Type B pancreatic cell (in vitro differentiated cells): ENCODE results near the gene MPL. TPM values are rescaled to one million over a fixed set of nuclear protein-coding genes. Genes with fewer than 3 reads are reported as not detected.
"Not testable (repeated sequence)": the region's sequence is repeated elsewhere in the genome, so short reads cannot be mapped to it uniquely, and the experiment has no call there.

ENCODE experiments used
- DNase-seq: peaks from one replicate; pipeline ENCODE4 v3.0.0; 2021; ENCODE audit warnings: mixed read lengths; ENCODE audit not compliant: unreplicated experiment; ENCODE audit errors: extremely low spot score
- H3K27ac Mint-ChIP-seq: 2 replicates; pipeline ENCODE4 v1.8.0; 2021; ENCODE audit warnings: mild to moderate bottlenecking, mixed read lengths
- H3K27me3 Mint-ChIP-seq: 2 replicates; pipeline ENCODE4 v1.8.0; 2021; ENCODE audit warnings: mixed read lengths
- H3K36me3 Mint-ChIP-seq: 2 replicates; pipeline ENCODE4 v1.8.0; 2021; ENCODE audit warnings: mixed read lengths
- H3K4me1 Mint-ChIP-seq: one replicate; pipeline ENCODE4 v1.8.0; 2021; ENCODE audit warnings: mixed read lengths; ENCODE audit not compliant: unreplicated experiment
- H3K4me3 Mint-ChIP-seq: 2 replicates; pipeline ENCODE4 v1.8.0; 2021; ENCODE audit warnings: mild to moderate bottlenecking, mixed read lengths
- H3K9me3 Mint-ChIP-seq: 2 replicates; pipeline ENCODE4 v1.8.0; 2021; ENCODE audit warnings: mixed read lengths
- CTCF ChIP-seq: fragments of 200-600 bp; sonication (generic); conservative IDR thresholded peaks from 2 replicates; pipeline ENCODE4 v1.5.0; 2021; ENCODE audit warnings: antibody characterized with exemption, mild to moderate bottlenecking
- microRNA-seq: library from miRNA; unstranded; fragments of <30 nt; microRNA quantifications from one replicate; pipeline ENCODE4, GENCODE V29; 2020
- total RNA-seq: library from RNA; stranded (reverse); gene quantifications from 2 replicates; pipeline ENCODE4 v1.2.1, GENCODE V29; 2021; ENCODE audit warnings: low replicate concordance

The MPL gene
- total RNA-seq, 1 donor from 2014 or later, result not detected

DNA sequence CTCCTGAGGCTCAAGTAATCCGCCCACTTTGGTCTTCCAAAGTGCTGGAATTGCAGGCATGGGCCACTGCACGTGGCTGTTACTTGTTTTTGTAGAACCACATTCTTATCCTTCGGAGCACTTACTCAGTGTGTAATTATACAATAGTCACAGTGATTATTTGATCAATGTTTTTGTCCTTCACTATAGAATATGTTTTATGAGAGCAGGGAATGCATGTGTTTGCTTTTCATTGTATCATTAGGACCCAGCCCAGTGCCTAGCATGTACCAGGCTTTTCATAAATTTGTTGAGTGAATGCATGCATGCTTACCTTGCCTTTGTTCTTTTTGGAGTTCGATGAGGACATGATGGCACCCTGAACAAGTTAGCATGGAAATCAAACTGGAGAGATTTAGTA is 57.9 kb downstream of the MPL start:
- H3K36me3 Mint-ChIP-seq, result peaks cover 19% of the 10 kb centered on the region
- no peak overlapping the region for H3K4me3 Mint-ChIP-seq
- no peak overlapping the region for H3K27ac Mint-ChIP-seq
- H3K4me1 Mint-ChIP-seq, result peaks cover 8% of the 10 kb centered on the region
- H3K27me3 Mint-ChIP-seq, result no peaks in the 10 kb centered on the region
- no peaks in the 10 kb centered on the region for H3K9me3 Mint-ChIP-seq
- no peak for DNase-seq
- no peak for TF ChIP-seq CTCF

- H3K27ac Mint-ChIP-seq, result peak overlapping the region; percentile 32
- TF ChIP-seq CTCF, result no peak
- no peak overlapping the region for H3K4me3 Mint-ChIP-seq
- peaks cover 5% of the 10 kb centered on the region for H3K4me1 Mint-ChIP-seq
- H3K27me3 Mint-ChIP-seq, result no peaks in the 10 kb centered on the region
- no peaks in the 10 kb centered on the region for H3K9me3 Mint-ChIP-seq
- H3K36me3 Mint-ChIP-seq, result peaks cover 19% of the 10 kb centered on the region
- no peak for DNase-seq
Measured at GRCh38 chr1:43396059-43396458, 58.4 kb downstream of the MPL start.

- Mint-ChIP-seq H3K4me3 (no peak overlapping the region), H3K27me3 (no peaks in the 10 kb centered on the region), H3K27ac (no peak overlapping the region), H3K4me1 (peaks cover 9% of the 10 kb centered on the region), H3K9me3 (no peaks in the 10 kb centered on the region), H3K36me3 (peaks cover 24% of the 10 kb centered on the region)
- no peak for DNase-seq
- no peak for TF ChIP-seq CTCF
Measured at GRCh38 chr1:43398227-43398626, 60.6 kb downstream of the MPL start.

DNA sequence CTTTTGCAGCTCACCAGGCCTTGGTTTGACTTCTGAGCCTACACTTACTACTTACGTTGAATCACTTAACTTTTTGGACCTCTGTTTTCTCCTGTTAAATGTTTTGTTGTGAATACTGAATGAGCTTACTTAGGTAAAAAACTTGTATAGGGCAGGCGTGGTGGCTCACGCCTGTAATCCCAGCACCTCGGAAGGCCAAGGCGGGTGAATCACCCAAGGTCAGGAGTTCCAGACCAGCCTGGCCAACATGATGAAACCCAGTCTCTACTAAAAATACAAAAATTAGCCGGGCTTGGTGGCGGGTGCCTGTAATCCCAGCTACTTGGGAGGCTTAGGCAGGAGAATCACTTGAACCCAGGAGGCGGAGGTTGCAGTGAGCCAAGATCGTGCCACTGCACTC is 62.8 kb downstream of the MPL start:
- peaks cover 33% of the 10 kb centered on the region for H3K36me3 Mint-ChIP-seq
- H3K27me3 Mint-ChIP-seq, H3K27ac Mint-ChIP-seq, DNase-seq, H3K9me3 Mint-ChIP-seq, H3K4me1 Mint-ChIP-seq, H3K4me3 Mint-ChIP-seq: not testable (repeated sequence)

DNA sequence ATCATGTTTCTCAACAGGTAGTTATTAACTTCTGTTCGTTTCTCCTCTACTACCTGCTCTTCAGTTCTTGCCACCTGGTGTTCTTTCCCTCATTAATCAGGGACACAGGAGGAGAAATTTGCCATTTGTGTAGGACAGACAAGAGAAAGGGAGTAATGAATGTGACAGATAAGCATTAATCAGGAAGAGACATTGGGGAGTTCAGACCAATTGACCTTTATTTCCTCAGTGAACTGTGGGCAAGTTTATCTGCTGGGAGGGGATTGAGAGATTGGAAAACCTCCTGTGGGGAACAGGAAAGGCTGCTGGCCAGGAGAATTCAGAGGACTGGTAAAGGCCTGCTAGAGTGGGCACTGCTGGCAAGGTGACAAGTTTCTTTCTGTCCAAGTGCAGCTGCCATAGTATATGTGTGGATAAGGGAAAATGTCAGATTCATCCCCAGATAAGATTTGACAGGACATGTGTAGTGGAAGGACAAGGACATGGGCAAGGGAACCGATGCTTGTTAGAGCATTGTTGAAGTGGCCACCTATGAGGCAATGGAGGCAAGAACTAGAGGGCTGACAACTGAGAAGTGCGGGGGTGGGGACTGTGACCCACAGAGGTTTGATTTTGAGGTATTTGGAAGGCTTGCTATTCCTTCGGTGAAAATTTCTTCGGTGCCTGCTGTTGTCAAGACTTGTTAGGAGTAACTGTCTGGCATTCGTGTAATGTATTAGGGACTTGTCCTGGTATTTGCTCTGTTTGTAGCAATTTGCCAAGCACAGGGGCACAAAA is 64.7 kb downstream of the MPL start:
- H3K4me1 Mint-ChIP-seq, result peaks cover 9% of the 10 kb centered on the region
- H3K27me3 Mint-ChIP-seq, result no peaks in the 10 kb centered on the region
- no peaks in the 10 kb centered on the region for H3K9me3 Mint-ChIP-seq
- H3K4me3 Mint-ChIP-seq, result no peak overlapping the region
- peaks cover 41% of the 10 kb centered on the region for H3K36me3 Mint-ChIP-seq
- H3K27ac Mint-ChIP-seq, result no peak overlapping the region
- TF ChIP-seq CTCF, result no peak
- DNase-seq, result no peak

Small RNA genes lying within 50 kb of the gene (microRNA-seq; reads per million reads assigned to microRNA genes)
- 3.9 reads per million, percentile 13 among the genes with 10 or more reads in this experiment for gene MIR6734

Other genes starting within 250 kb of the MPL start
- gene EBNA1BP2, start 165.5 kb upstream of the MPL start, total RNA-seq, result 57.2 and 68.3 TPM in 2 replicates
- 0.74 and 1.8 TPM in 2 replicates for gene CFAP57, start 165.5 kb upstream of the MPL start, total RNA-seq
- 19.8 and 51.7 TPM in 2 replicates for gene TMEM125, start 67.8 kb upstream of the MPL start, total RNA-seq
- gene C1orf210, start 52.2 kb upstream of the MPL start, total RNA-seq, result 9.9 and 17.2 TPM in 2 replicates
- 1.3 TPM in 1 of 2 replicates, not detected in the other for gene TIE1, start 36.8 kb upstream of the MPL start, total RNA-seq
- 33.9 and 114 TPM in 2 replicates for gene CDC20, start 21.2 kb downstream of the MPL start, total RNA-seq
- 52.2 and 124 TPM in 2 replicates for gene ELOVL1, start 30.2 kb downstream of the MPL start, total RNA-seq
- gene MED8, start 52.0 kb downstream of the MPL start, total RNA-seq, result 37.2 and 48.1 TPM in 2 replicates
- gene SZT2, start 52.1 kb downstream of the MPL start, total RNA-seq, result 45.8 and 65.7 TPM in 2 replicates
- 20.0 and 36.0 TPM in 2 replicates for gene HYI, start 116.1 kb downstream of the MPL start, total RNA-seq
- gene PTPRF, start 193.1 kb downstream of the MPL start, total RNA-seq, result 260 and 507 TPM in 2 replicates